ENCODE data around the gene SCAMP3. TPM values are rescaled to one million over a fixed set of nuclear protein-coding genes. Genes with fewer than 3 reads are reported as not detected.

Gene SCAMP3
- total and polyA plus RNA-seq, 10 of the 15 experiments (the other 5 are each of a cell fraction or from before 2014, with no cell fraction given) = 17.2 to 133 (median 87.3) TPM

DNA sequence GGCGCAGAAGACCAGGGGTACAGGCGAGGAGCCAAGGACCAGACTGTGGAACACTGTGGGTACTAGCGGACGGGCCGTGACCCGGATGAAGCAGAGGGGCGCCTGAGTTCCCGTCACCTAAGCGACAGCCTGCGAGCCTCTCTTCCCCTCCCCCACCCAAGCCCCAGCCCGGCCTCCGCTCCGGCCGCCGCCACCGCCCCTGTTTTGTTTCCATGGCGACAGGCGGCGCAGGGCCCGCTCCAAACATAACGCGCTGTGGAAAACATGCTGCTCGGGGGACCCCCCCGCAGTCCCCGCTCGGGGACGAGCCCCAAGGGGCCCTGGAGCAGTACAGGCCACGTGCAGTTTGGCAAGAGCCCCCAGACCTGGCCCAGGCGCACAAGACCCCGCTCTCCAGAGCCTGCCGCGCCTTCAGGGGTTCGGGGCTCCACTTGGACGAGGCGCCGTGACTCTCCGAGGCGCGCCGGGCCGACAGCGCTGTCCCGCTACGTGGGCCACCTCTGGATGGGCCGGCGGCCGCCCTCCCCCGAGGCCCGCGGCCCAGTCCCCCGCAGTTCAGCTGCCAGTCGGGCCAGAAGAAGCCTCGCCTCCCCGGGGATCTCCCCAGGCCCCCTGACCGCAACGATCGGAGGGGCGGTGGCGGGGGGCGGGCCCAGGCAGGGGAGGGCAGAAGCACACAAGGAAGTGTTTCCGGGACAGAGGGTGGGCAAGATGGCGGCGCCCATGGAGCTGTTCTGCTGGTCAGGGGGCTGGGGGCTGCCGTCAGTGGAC is 53.4 kb downstream of the SCAMP3 start, which contains the start of gene MTX1 (continued):
- TF ChIP-seq SPI1 (IDR thresholded peaks at IDR 0.05; ENCODE audit: borderline replicate concordance, insufficient read depth, low read depth, low read length) (no peak), ZSCAN29 (IDR thresholded peaks at IDR 0.05) (no peak), SREBF1 (IDR thresholded peaks at IDR 0.05; ENCODE audit: low read length) (0 out of 2 replicates have a peak, but pooled peaks have one; percentile 43), HCFC1 (IDR thresholded peaks at IDR 0.05; ENCODE audit: low read length) (peak; percentile 56; the same call in 1 of the 2 replicates), BHLHE40 (IDR thresholded peaks at IDR 0.05; ENCODE audit: borderline replicate concordance in 1 of 2, low read depth in 2 of 2, low read length in 1 of 2) (peak; percentile 65 to 87; a peak in 3 of 4 replicates), TBL1XR1 (IDR thresholded peaks at IDR 0.05; ENCODE audit: low read depth, low read length) (peak; percentile 3; the same call in 1 of the 2 replicates), FOS (IDR thresholded peaks at IDR 0.05; ENCODE audit: borderline replicate concordance, extremely low read depth, insufficient read length) (no peak), SMARCA5 (IDR thresholded peaks at IDR 0.05) (peak; percentile 95), IRF4 (IDR thresholded peaks at IDR 0.05; ENCODE audit: low read depth, low read length) (no peak)
- TF ChIP-seq, protein P1, sequence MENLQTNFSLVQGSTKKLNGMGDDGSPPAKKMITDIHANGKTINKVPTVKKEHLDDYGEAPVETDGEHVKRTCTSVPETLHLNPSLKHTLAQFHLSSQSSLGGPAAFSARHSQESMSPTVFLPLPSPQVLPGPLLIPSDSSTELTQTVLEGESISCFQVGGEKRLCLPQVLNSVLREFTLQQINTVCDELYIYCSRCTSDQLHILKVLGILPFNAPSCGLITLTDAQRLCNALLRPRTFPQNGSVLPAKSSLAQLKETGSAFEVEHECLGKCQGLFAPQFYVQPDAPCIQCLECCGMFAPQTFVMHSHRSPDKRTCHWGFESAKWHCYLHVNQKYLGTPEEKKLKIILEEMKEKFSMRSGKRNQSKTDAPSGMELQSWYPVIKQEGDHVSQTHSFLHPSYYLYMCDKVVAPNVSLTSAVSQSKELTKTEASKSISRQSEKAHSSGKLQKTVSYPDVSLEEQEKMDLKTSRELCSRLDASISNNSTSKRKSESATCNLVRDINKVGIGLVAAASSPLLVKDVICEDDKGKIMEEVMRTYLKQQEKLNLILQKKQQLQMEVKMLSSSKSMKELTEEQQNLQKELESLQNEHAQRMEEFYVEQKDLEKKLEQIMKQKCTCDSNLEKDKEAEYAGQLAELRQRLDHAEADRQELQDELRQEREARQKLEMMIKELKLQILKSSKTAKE (IDR thresholded peaks at IDR 0.05; ENCODE audit: low read depth, poor library complexity, severe bottlenecking) = no peak
- TF ChIP-seq, protein P2, sequence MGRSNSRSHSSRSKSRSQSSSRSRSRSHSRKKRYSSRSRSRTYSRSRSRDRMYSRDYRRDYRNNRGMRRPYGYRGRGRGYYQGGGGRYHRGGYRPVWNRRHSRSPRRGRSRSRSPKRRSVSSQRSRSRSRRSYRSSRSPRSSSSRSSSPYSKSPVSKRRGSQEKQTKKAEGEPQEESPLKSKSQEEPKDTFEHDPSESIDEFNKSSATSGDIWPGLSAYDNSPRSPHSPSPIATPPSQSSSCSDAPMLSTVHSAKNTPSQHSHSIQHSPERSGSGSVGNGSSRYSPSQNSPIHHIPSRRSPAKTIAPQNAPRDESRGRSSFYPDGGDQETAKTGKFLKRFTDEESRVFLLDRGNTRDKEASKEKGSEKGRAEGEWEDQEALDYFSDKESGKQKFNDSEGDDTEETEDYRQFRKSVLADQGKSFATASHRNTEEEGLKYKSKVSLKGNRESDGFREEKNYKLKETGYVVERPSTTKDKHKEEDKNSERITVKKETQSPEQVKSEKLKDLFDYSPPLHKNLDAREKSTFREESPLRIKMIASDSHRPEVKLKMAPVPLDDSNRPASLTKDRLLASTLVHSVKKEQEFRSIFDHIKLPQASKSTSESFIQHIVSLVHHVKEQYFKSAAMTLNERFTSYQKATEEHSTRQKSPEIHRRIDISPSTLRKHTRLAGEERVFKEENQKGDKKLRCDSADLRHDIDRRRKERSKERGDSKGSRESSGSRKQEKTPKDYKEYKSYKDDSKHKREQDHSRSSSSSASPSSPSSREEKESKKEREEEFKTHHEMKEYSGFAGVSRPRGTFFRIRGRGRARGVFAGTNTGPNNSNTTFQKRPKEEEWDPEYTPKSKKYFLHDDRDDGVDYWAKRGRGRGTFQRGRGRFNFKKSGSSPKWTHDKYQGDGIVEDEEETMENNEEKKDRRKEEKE (IDR thresholded peaks at IDR 0.05) = no peak
- TF ChIP-seq, protein P3, sequence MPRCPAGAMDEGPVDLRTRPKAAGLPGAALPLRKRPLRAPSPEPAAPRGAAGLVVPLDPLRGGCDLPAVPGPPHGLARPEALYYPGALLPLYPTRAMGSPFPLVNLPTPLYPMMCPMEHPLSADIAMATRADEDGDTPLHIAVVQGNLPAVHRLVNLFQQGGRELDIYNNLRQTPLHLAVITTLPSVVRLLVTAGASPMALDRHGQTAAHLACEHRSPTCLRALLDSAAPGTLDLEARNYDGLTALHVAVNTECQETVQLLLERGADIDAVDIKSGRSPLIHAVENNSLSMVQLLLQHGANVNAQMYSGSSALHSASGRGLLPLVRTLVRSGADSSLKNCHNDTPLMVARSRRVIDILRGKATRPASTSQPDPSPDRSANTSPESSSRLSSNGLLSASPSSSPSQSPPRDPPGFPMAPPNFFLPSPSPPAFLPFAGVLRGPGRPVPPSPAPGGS (IDR thresholded peaks at IDR 0.05; ENCODE audit: borderline replicate concordance, insufficient read depth, low read depth, low read length, poor library complexity, severe bottlenecking) = peak; percentile 28
- TF ChIP-seq, protein P4, sequence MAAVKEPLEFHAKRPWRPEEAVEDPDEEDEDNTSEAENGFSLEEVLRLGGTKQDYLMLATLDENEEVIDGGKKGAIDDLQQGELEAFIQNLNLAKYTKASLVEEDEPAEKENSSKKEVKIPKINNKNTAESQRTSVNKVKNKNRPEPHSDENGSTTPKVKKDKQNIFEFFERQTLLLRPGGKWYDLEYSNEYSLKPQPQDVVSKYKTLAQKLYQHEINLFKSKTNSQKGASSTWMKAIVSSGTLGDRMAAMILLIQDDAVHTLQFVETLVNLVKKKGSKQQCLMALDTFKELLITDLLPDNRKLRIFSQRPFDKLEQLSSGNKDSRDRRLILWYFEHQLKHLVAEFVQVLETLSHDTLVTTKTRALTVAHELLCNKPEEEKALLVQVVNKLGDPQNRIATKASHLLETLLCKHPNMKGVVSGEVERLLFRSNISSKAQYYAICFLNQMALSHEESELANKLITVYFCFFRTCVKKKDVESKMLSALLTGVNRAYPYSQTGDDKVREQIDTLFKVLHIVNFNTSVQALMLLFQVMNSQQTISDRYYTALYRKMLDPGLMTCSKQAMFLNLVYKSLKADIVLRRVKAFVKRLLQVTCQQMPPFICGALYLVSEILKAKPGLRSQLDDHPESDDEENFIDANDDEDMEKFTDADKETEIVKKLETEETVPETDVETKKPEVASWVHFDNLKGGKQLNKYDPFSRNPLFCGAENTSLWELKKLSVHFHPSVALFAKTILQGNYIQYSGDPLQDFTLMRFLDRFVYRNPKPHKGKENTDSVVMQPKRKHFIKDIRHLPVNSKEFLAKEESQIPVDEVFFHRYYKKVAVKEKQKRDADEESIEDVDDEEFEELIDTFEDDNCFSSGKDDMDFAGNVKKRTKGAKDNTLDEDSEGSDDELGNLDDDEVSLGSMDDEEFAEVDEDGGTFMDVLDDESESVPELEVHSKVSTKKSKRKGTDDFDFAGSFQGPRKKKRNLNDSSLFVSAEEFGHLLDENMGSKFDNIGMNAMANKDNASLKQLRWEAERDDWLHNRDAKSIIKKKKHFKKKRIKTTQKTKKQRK (IDR thresholded peaks at IDR 0.05; ENCODE audit: low read depth, low read length) = no peak
- TF ChIP-seq, protein P5, sequence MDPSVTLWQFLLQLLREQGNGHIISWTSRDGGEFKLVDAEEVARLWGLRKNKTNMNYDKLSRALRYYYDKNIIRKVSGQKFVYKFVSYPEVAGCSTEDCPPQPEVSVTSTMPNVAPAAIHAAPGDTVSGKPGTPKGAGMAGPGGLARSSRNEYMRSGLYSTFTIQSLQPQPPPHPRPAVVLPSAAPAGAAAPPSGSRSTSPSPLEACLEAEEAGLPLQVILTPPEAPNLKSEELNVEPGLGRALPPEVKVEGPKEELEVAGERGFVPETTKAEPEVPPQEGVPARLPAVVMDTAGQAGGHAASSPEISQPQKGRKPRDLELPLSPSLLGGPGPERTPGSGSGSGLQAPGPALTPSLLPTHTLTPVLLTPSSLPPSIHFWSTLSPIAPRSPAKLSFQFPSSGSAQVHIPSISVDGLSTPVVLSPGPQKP (IDR thresholded peaks at IDR 0.05; ENCODE audit: low read depth, low read length) = no peak
- TF ChIP-seq, protein P6, sequence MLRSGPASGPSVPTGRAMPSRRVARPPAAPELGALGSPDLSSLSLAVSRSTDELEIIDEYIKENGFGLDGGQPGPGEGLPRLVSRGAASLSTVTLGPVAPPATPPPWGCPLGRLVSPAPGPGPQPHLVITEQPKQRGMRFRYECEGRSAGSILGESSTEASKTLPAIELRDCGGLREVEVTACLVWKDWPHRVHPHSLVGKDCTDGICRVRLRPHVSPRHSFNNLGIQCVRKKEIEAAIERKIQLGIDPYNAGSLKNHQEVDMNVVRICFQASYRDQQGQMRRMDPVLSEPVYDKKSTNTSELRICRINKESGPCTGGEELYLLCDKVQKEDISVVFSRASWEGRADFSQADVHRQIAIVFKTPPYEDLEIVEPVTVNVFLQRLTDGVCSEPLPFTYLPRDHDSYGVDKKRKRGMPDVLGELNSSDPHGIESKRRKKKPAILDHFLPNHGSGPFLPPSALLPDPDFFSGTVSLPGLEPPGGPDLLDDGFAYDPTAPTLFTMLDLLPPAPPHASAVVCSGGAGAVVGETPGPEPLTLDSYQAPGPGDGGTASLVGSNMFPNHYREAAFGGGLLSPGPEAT (IDR thresholded peaks at IDR 0.05; ENCODE audit: low read depth) = no peak

All from GM12878 (cell line).